ENCODE results near the gene CNTNAP2. TPM values are rescaled to one million over a fixed set of nuclear protein-coding genes. Genes with fewer than 3 reads are reported as not detected.

CNTNAP2 gene
- total RNA-seq, 1 experiment from 2014 or later: 64.5 TPM

GRCh38 chr7:146291900-146292299, 175.3 kb downstream of the CNTNAP2 start:
- no CpG with 5 or more reads among the region's 1 CpG for WGBS (ENCODE audit: extremely low coverage, insufficient read length, low lambda C conversion rate)

More at GRCh38 chr7:146291900-146292299, 175.3 kb downstream of the CNTNAP2 start:
- no peak overlapping the region for H4K5ac ChIP-seq (ENCODE audit: insufficient read length, low read depth, low read length)
- Mint-ChIP-seq H3K27me3 (ENCODE audit: low read depth) (no peaks in the 10 kb centered on the region), H3K4me1 (peaks cover 4 to 6% of the 10 kb centered on the region in 2 experiments), H3K27ac (no peak overlapping the region), H3K4me3 (no peak overlapping the region), H3K36me3 (ENCODE audit: insufficient read depth in 1 of 3, low read depth in 3 of 3) (no peaks in the 10 kb centered on the region), H3K9me3 (no peaks in the 10 kb centered on the region)
- no peak overlapping the region for H2AFZ ChIP-seq (ENCODE audit: low read length)
- no peak overlapping the region for H2BK5ac ChIP-seq (ENCODE audit: insufficient read length, low read length)
- no peaks in the 10 kb centered on the region for H4K20me1 ChIP-seq (ENCODE audit: control insufficient read depth, insufficient read depth, insufficient read length)
- H3K79me2 ChIP-seq (ENCODE audit: insufficient read depth, low read length): no peaks in the 10 kb centered on the region
- no peaks in the 10 kb centered on the region for H3K9me3 ChIP-seq (ENCODE audit: control insufficient read depth, low read depth, low read length)
- H2BK12ac ChIP-seq (ENCODE audit: insufficient read length, low read depth, low read length): no peak overlapping the region
- H3K4me2 ChIP-seq (ENCODE audit: insufficient read depth, insufficient read length, low read length): no peak overlapping the region
- H3K56ac ChIP-seq (ENCODE audit: insufficient read length, low read depth, low read length): no peak overlapping the region
- H3K79me1 ChIP-seq (ENCODE audit: insufficient read depth, low read depth, low read length, poor library complexity, severe bottlenecking): no peaks in the 10 kb centered on the region
- H3K27ac ChIP-seq (ENCODE audit: insufficient read length, low read depth, low read length): no peak overlapping the region
- H2BK20ac ChIP-seq (ENCODE audit: low read depth, low read length, poor library complexity, severe bottlenecking): no peak overlapping the region
- no peak overlapping the region for H3K4ac ChIP-seq (ENCODE audit: low read depth, low read length)
- no peaks in the 10 kb centered on the region for H3K27me3 ChIP-seq (ENCODE audit: insufficient read depth, low read length)
- H2AK5ac ChIP-seq (ENCODE audit: insufficient read length, low read length): no peak overlapping the region
- no peak overlapping the region for H4K91ac ChIP-seq (ENCODE audit: insufficient read length, low read depth, low read length)
- DNase-seq: no peak
- no peaks in the 10 kb centered on the region for H3K23me2 ChIP-seq (ENCODE audit: insufficient read length, low read depth, low read length, poor library complexity, severe bottlenecking)
- no peak overlapping the region for H3K18ac ChIP-seq (ENCODE audit: insufficient read length, low read depth, low read length)
- no peak overlapping the region for H3K9ac ChIP-seq (ENCODE audit: extremely low read depth, insufficient read length, low read length)
- no peak overlapping the region for H3K14ac ChIP-seq (ENCODE audit: insufficient read depth, low read length)
- H3K4me1 ChIP-seq (ENCODE audit: insufficient read depth, low read length): 0 out of 2 replicates have a peak, but pooled peaks cover 2% of the 10 kb centered on the region
- no peak overlapping the region for H3K23ac ChIP-seq (ENCODE audit: insufficient read length, low read depth, low read length)
- TF ChIP-seq CTCF (conservative IDR thresholded peaks at IDR 0.05): no peak
- H3T11ph ChIP-seq (ENCODE audit: low read length): no peak overlapping the region
- H2BK120ac ChIP-seq (ENCODE audit: low read depth, low read length, poor library complexity, severe bottlenecking): no peak overlapping the region
- no peak overlapping the region for H4K8ac ChIP-seq (replicated peaks; ENCODE audit: insufficient read length, low read depth, low read length)
- H2BK15ac ChIP-seq (ENCODE audit: low read depth, low read length): no peak overlapping the region
